Measurements from ENCODE around the gene AUH.

The AUH gene

DNA sequence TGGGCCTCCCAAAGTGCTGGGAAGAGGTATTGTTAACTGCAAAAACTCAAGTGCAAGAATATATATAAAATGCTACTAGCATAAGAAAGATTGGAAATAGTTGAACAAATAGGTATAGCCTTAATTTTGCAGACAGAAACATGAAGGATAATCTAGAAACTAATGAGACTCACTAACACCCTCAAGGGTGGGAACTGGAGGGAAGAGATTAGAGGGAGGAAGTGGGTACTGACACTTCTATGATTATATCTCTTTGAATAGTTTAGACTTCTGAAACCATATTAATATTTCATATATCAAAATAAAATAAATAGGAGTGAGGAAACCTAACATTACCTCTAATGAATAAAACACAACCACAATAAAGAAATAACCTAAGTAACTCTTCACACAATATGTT, 23.0 kb downstream of the AUH start:
- DNase-seq (ENCODE audit: low spot score): no peak

GRCh38 chr9:91336786-91337185, 24.9 kb downstream of the AUH start:
- DNase-seq (ENCODE audit: low spot score): no peak

GRCh38 chr9:91334053-91334452, 27.7 kb downstream of the AUH start:
- no peak for DNase-seq (ENCODE audit: low spot score)

GRCh38 chr9:91333551-91333950, 28.2 kb downstream of the AUH start:
- DNase-seq (ENCODE audit: low spot score): no peak

DNA sequence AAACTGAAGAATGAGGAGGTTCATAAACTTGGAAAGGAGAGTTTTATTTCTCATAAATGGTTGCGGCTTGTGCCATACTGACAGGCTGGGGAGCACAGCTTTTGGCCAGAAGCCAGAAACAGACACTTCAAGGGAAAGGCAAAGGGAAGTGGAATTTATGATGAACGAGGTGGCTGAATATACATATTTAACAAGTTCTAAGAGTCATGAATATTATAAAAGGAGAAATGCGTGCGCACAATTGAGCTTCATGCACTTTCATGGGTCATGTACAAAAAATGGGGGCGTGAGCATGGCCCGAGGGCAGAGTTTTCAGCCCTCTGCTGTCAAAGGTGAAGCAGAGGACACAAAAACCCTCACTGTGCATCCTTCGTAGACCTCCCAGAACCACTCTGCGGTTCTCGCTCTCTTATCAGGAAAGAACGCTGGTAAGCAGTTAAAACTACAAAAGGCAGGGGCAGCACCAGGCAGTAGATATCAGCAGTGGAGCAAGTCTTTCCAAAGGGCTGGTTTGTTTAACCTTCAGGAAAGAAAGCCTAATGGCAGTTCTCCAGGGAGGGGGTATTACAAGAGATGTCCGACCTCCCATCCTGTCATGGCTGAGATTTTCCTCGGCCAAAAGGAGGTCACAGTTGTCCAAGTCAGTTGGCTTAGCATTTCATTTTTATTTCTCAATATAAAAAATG, 29.0 kb downstream of the AUH start:
- DNase-seq (ENCODE audit: low spot score): no peak

GRCh38 chr9:91331849-91332248, 29.9 kb downstream of the AUH start:
- DNase-seq (ENCODE audit: low spot score): no peak

GRCh38 chr9:91328186-91328585, 33.5 kb downstream of the AUH start:
- DNase-seq (ENCODE audit: low spot score): no peak

DNA sequence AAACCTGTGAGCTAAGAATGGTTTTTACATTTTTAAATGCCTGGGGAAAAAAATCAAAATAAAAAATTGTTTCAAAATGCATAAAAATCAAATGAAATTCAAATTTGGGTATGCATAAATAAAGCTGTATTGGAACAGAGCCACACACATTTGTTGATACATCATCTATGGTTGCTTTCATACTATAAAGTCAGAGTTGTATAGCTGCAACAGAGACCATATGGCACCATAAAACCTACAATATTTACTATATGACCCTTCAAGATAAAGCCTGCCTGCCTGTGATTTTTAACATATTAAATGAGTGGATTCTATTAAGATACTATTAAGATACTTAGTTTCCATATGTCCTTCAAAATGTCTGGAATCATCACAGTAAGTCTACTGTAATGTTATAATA, 40.0 kb downstream of the AUH start:
- DNase-seq (ENCODE audit: low spot score): no peak

GRCh38 chr9:91320299-91320698, 41.4 kb downstream of the AUH start:
- no peak for DNase-seq (ENCODE audit: low spot score)

DNA sequence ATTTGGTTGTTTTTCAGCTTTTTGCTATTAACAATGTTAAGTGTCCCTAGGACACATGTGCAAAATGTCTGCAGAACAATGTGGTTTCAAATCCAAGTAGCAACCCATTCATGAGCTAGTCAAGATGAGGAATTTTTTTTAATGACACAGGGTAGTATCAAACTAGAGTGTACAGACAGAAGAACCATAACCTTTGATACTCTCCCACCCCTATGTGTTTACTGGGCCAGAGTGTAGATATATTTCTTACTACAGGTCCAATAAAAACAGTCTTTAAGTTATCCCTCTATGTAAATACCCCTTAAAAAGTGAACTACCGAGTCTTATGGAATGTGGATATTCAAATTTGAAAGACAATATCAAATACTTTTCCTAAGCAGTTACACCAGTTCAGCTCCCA, 45.6 kb downstream of the AUH start:
- DNase-seq (ENCODE audit: low spot score): no peak

GRCh38 chr9:91315191-91315590, 46.5 kb downstream of the AUH start:
- no peak for DNase-seq (ENCODE audit: low spot score)

DNA sequence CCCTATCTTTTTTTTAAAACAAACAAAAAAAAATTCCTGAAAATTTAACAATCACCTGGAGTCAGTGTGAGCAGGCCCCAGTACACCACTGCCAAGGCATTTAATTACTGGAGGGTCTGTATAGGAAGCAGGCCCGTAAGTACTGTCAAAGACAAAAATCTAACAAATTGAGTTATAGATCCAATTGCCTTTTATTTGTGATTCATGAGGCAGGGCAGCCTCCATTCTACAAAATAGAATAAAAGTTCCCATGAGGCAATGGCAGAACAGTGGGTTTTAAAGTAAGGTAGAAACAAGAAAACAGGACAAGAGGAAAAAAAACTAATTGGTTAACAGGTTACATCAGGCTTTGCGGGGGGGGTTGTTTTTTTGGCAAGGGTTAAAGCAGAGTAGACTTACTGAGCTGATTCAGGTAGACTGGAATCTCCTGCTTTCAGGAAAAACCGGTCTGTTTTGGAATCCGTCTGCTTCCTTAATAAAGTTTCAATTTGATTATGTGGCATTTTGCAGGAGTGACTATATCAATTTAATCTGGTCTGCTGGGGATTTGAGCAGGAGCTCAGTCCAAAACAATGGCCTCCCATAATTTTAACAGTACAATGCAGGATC, 48.9 kb downstream of the AUH start:
- DNase-seq (ENCODE audit: low spot score): no peak

GRCh38 chr9:91310037-91310436, 51.7 kb downstream of the AUH start:
- no peak for DNase-seq (ENCODE audit: low spot score)

DNA sequence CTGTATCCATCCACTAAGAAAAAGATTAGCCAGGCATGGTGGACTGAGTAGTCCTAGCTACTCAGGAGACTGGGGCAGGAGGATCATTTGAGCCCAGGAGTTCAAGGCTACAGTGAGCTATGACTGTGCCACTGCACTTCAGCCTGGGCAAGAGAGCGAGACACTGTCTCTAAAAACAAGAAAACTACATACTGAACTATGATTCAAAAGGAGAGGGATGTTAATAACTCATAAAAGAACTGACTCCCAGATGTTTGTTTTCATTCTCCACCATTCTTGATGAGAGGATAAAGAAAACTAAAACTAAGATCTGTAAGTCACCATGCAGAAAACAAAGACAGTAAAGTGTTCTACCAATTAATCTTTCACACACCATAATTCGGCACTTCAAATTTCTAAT, 53.5 kb downstream of the AUH start:
- no peak for DNase-seq (ENCODE audit: low spot score)

- DNase-seq (ENCODE audit: low spot score): no peak
These were observed 54.4 kb downstream of the AUH start for GRCh38 chr9:91307279-91307678.

DNA sequence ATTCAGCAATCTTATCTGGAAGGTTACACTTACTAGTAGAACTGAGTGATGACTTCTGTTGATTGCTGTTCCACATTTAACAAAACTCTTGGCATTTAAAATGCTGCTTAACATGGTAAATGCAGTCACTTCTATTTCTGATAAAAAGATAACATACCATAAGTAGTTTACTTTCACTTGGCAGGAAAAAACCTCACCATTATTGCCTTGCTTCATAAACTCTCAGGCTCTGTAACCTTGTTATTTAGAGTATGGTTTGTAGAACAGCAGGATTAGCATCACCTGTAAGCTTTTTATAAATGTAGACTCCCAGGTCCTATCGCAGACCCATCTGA, 55.5 kb downstream of the AUH start:
- DNase-seq (ENCODE audit: low spot score): no peak

DNA sequence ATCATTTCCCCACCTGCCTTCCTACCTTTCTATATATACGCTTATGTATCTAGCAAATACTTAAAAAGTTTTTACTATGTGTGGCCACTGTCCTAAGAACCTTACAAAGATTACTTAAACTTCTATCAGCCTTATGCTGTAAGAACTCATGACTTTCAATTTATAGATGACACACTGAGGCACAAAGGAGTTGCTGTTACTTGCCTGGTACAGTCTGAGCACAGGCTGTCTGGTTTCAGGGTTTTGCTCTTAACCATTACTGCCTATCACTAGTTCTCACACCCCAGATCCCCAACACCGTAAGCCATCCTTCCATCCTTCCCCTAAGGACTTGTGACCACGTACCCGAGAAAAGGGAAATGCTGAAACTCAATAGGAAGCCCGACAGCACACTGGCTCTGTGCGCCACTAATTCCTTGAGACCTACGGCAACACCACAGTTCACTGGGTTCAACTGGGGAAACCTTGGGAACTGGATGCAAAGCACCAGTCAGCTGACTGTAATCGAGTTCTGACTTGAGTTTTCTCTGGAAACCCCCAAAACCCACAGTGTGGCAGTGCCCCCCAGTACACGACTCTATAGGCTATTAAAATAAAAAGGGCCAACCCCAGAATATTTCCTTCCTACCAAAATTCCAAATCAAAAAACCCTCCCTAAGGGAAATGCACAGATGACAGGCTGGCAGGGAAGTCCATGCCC, 56.0 kb downstream of the AUH start:
- DNase-seq (ENCODE audit: low spot score): no peak

GRCh38 chr9:91303741-91304415, 57.8 kb downstream of the AUH start:
- DNase-seq (ENCODE audit: low spot score): no peak

DNA sequence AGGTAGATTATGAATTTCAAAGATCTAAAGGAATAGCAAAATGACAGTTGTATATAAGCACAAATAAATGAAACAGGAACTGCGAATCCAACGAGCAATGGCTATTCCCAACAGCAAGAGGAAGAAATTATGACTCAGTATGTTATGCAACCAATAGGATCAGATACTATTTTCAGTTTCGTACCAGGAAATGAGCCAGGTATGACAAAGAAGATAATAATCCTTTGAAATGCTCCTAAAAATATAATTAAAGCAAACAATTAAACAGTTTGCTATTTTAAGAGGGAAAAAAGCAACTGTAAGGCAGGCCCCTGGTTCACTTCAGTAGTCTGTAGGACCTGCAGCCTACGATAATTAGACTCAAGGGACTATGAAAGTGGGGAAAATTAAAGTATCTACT, 58.9 kb downstream of the AUH start:
- no peak for DNase-seq (ENCODE audit: low spot score)

GRCh38 chr9:91301161-91301560, 60.6 kb downstream of the AUH start:
- DNase-seq (ENCODE audit: low spot score): no peak

DNA sequence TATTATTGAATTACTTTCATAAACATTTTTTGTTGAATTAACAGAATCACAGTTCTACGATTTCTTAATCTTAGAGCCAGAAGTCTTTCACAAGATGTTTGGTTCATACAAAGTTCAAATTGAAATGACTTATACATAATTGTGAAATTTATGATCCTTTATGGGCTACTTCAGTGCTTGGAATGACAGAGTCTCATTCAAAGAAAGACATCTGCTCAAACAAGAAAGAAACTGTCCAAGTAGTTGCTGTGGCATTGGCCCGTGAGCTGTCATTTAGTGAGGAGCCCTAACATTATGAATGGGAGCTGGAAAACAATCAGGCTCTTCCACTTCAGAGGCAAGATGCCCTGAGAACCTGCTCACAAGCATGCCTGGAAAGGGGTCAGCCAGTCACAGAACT, 63.4 kb downstream of the AUH start:
- no peak for DNase-seq (ENCODE audit: low spot score)

DNA sequence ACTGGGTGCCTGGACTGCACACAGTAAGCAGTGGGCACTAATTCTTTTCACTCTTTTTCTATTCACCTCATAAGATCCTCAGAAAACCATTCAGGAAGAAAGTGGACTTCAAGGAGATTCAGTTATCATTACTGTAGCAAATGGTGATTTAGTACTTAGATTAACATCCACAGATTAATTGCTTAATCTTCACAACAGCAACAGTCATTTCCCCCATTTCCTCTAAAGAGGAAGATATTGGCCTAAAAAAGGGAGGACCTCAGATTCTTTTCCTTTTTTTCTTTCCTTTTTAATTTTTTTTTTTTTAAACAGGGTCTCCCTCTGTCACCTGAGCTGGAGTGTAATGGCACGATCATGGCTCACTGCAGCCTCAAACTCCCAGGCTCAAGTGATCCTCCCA, 64.4 kb downstream of the AUH start:
- no peak for DNase-seq (ENCODE audit: low spot score)

- no peak for DNase-seq (ENCODE audit: low spot score)
These were observed 65.4 kb downstream of the AUH start for GRCh38 chr9:91296354-91296753.

All from CD4-positive, alpha-beta T cell treated with Interleukin-15 for 4 hours (primary cell).